B cell (primary cell): Measurements from ENCODE around the gene DNAH8. TPM values are rescaled to one million over a fixed set of nuclear protein-coding genes. Genes with fewer than 3 reads are reported as not detected.

Experiments
- ATAC-seq: fragments of 200-7000 bp; cut with Tn5 transposase; one replicate; pipeline ENCODE4 v1.10.0; 2021; ENCODE audit warnings: low read depth, mild to moderate bottlenecking, moderate number of reproducible peaks, moderate library complexity
- CTCF ChIA-PET: fragments of 350-600 bp; sonication (Branson Sonifier 250); formaldehyde crosslinking; loops from one replicate; lab custom pipeline; 2021; ENCODE audit warnings: antibody characterized with exemption, inconsistent platforms; lab: Charles Lee
- POLR2A ChIA-PET: fragments of 350-600 bp; sonication (Branson Sonifier 250); formaldehyde crosslinking; loops from one replicate; lab custom pipeline; 2021; ENCODE audit warnings: antibody characterized with exemption; lab: Charles Lee
- DNase-seq: peaks from one replicate; pipeline ENCODE4 v3.0.0; 2013
- H2AFZ ChIP-seq: 2 replicates; pipeline ENCODE4 v1.6.1; 2012; ENCODE audit warnings: mild to moderate bottlenecking, low read depth, low read length; ENCODE audit not compliant: insufficient read depth, poor library complexity, severe bottlenecking
- H3K27ac ChIP-seq, 2 donors: 1 replicate in 1 of 2; 2 replicates in 1 of 2; pipeline ENCODE4 v1.5.1; 2012 to 2013; ENCODE audit warnings: low read length in 2 of 2, mild to moderate bottlenecking in 2 of 2, moderate library complexity in 1 of 2
- H3K27me3 ChIP-seq, 4 experiments: fragments of 200-600 bp in 1 of 4; sonication (generic) in 1 of 4; replicated peaks in 1 of 4; 1 replicate in 2 of 4; 2 replicates in 2 of 4; pipeline versions ENCODE4 v1.6.1 to v1.7.0; 2013 to 2016; ENCODE audit warnings: low read length in 3 of 4, mild to moderate bottlenecking in 2 of 4, mixed read lengths in 1 of 4, moderate library complexity in 1 of 4; ENCODE audit not compliant: insufficient read depth in 4 of 4, control insufficient read depth in 3 of 4; ENCODE audit errors: control extremely low read depth in 1 of 4
- H3K36me3 ChIP-seq, 2 experiments: replicated peaks in 1 of 2; 1 replicate in 1 of 2; 2 replicates in 1 of 2; pipeline versions ENCODE4 v1.6.1 to v1.7.1; 2013; ENCODE audit warnings: low read length in 1 of 2; ENCODE audit not compliant: insufficient read depth in 2 of 2, control insufficient read depth in 1 of 2; ENCODE audit errors: control extremely low read depth in 1 of 2, extremely low read depth in 1 of 2
- H3K4me1 ChIP-seq, 2 donors: fragments of 200-600 bp in 1 of 2; sonication (generic) in 1 of 2; 1 replicate in 1 of 2; 2 replicates in 1 of 2; pipeline versions ENCODE4 v1.5.1 to v1.6.1; 2013 to 2017; ENCODE audit warnings: low read length in 2 of 2; ENCODE audit not compliant: control insufficient read depth in 2 of 2, insufficient read depth in 2 of 2
- H3K4me2 ChIP-seq: replicated peaks from 2 replicates; pipeline ENCODE3; 2012; ENCODE audit warnings: mild to moderate bottlenecking, low read depth, low read length; ENCODE audit not compliant: poor library complexity, severe bottlenecking
- H3K4me3 ChIP-seq, 5 experiments: fragments of 200-600 bp in 1 of 5; sonication (generic) in 1 of 5; 1 replicate in 3 of 5; 2 replicates in 2 of 5; pipeline versions ENCODE4 v1.5.1 to v1.7.0; 2011 to 2016; ENCODE audit warnings: low read length in 4 of 5, mild to moderate bottlenecking in 4 of 5, low read depth in 2 of 5, control low read depth in 1 of 5, moderate library complexity in 1 of 5; ENCODE audit not compliant: insufficient read depth in 1 of 5; ENCODE audit errors: control extremely low read depth in 1 of 5, extremely low read depth in 1 of 5
- H3K79me2 ChIP-seq: fragments of 200-600 bp; sonication (generic); one replicate; pipeline ENCODE4 v1.6.0; 2016; ENCODE audit warnings: low read length; ENCODE audit not compliant: control insufficient read depth, insufficient read depth
- H3K9ac ChIP-seq: fragments of 200-600 bp; sonication (generic); 2 replicates; pipeline ENCODE4 v1.6.1; 2017; ENCODE audit warnings: mild to moderate bottlenecking, low read length, moderate library complexity
- H3K9me3 ChIP-seq, 3 donors: one replicate each; pipeline versions ENCODE4 v1.6.1 to v1.7.1; 2013; ENCODE audit warnings: low read length in 2 of 3; ENCODE audit not compliant: control insufficient read depth in 2 of 3, insufficient read depth in 1 of 3; ENCODE audit errors: control extremely low read depth in 1 of 3
- H4K20me1 ChIP-seq: 2 replicates; pipeline ENCODE4 v1.6.0; 2012; ENCODE audit warnings: mild to moderate bottlenecking, low read length; ENCODE audit not compliant: insufficient read depth, control insufficient read depth, poor library complexity, severe bottlenecking
- H3K27ac Mint-ChIP-seq: one replicate; pipeline ENCODE4 v1.8.0; 2021; ENCODE audit warnings: mixed read lengths
- H3K27me3 Mint-ChIP-seq: one replicate; pipeline ENCODE4 v1.8.0; 2021; ENCODE audit warnings: mixed read lengths
- H3K4me1 Mint-ChIP-seq: one replicate; pipeline ENCODE4 v1.8.0; 2021; ENCODE audit warnings: mixed read lengths
- H3K4me3 Mint-ChIP-seq: one replicate; pipeline ENCODE4 v1.8.0; 2021; ENCODE audit warnings: mixed read lengths
- H3K9me3 Mint-ChIP-seq: one replicate; pipeline ENCODE4 v1.8.0; 2022; ENCODE audit warnings: mixed read lengths; ENCODE audit not compliant: insufficient read depth
- EZH2 ChIP-seq: IDR thresholded peaks from 2 replicates; pipeline ENCODE4 v1.6.1; 2012; ENCODE audit warnings: borderline replicate concordance, low read depth, mild to moderate bottlenecking, moderate library complexity, low read length; ENCODE audit not compliant: insufficient read depth, poor library complexity, severe bottlenecking
- WGBS: methylation state at CpG from one replicate; pipeline ENCODE4 v1.1.5; 2013; ENCODE audit warnings: missing lambda C conversion rate; ENCODE audit not compliant: insufficient coverage; 5-methylcytosine and 5-hydroxymethylcytosine counted together
- intact Hi-C: fragments of 100-400 bp; cut with micrococcal nuclease; formaldehyde crosslinking; loops from one replicate; pipeline ENCODE4 v1.10.0; 2022
- polyA plus RNA-seq: library from polyadenylated mRNA; depleted of rRNA; stranded (reverse); fragments of >200 nt; gene quantifications from 2 replicates; pipeline ENCODE4 v1.2.3, GENCODE V29; 2012
- total RNA-seq, 2 donors: library from RNA; stranded (reverse); fragments of 120-200 nt in 1 of 2; gene quantifications; 1 replicate in 1 of 2; 2 replicates in 1 of 2; pipeline versions ENCODE4 v1.2.3 to v1.2.4, GENCODE V29; 2013 to 2022
- TF ChIP-seq, protein P1 (sequence below): fragments of 200-600 bp; IDR thresholded peaks from one replicate; pipeline ENCODE4 v1.8.0; 2022; ENCODE audit warnings: antibody characterized with exemption, mild to moderate bottlenecking

The DNAH8 gene
- total and polyA plus RNA-seq, 2 donors (not counting 1 experiment from before 2014, with no cell fraction given) = 0.69 to 1.1 TPM

DNA sequence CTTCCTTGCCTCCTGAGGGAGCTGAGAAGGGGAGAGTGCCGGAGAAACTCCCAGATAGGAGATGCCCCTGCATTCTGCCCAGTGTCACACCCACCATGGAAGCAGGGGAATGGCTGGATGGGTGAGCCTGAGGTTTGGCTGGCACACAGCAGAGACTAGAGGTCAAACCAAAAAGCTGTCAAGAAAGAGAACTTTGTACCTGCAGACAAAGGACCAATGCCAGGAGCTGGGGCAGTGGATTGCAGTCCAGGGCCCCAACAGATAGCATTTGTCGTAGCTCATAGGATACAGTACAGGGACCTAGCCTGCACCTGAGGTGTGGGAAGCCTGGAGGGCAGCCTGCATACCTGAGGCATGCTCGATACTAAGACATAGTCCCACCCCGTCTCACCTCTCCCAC, 227.3 kb downstream of the DNAH8 start:
- H3K27me3 Mint-ChIP-seq = no peaks in the 10 kb centered on the region
- 88% methylated on average over 1 of the region's 4 CpGs for WGBS
- ATAC-seq = no peak
- ChIA-PET POLR2A (no interaction called here), CTCF (no interaction called here)
- no peak overlapping the region for H2AFZ ChIP-seq
- H3K4me3 ChIP-seq = no peak overlapping the region
- intact Hi-C loops = no loop called here
- no peak overlapping the region for H3K27ac Mint-ChIP-seq
- no peaks in the 10 kb centered on the region for H4K20me1 ChIP-seq
- H3K9me3 ChIP-seq = peaks cover 0 to 3% (median 0%) of the 10 kb centered on the region in 3 donors
- no peak overlapping the region for H3K9ac ChIP-seq
- H3K4me1 ChIP-seq = no peaks in the 10 kb centered on the region
- H3K36me3 ChIP-seq = no peaks in the 10 kb centered on the region
- TF ChIP-seq EZH2 = no peak
- TF ChIP-seq, protein P1, sequence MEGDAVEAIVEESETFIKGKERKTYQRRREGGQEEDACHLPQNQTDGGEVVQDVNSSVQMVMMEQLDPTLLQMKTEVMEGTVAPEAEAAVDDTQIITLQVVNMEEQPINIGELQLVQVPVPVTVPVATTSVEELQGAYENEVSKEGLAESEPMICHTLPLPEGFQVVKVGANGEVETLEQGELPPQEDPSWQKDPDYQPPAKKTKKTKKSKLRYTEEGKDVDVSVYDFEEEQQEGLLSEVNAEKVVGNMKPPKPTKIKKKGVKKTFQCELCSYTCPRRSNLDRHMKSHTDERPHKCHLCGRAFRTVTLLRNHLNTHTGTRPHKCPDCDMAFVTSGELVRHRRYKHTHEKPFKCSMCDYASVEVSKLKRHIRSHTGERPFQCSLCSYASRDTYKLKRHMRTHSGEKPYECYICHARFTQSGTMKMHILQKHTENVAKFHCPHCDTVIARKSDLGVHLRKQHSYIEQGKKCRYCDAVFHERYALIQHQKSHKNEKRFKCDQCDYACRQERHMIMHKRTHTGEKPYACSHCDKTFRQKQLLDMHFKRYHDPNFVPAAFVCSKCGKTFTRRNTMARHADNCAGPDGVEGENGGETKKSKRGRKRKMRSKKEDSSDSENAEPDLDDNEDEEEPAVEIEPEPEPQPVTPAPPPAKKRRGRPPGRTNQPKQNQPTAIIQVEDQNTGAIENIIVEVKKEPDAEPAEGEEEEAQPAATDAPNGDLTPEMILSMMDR = no peak
- H3K27me3 ChIP-seq = no peaks in the 10 kb centered on the region
- no peaks in the 10 kb centered on the region for H3K79me2 ChIP-seq
- no peak for DNase-seq
- H3K9me3 Mint-ChIP-seq = no peaks in the 10 kb centered on the region
- H3K4me1 Mint-ChIP-seq = no peaks in the 10 kb centered on the region
- H3K4me2 ChIP-seq = no peak overlapping the region
- no peak overlapping the region for H3K27ac ChIP-seq
- no peak overlapping the region for H3K4me3 Mint-ChIP-seq

DNA sequence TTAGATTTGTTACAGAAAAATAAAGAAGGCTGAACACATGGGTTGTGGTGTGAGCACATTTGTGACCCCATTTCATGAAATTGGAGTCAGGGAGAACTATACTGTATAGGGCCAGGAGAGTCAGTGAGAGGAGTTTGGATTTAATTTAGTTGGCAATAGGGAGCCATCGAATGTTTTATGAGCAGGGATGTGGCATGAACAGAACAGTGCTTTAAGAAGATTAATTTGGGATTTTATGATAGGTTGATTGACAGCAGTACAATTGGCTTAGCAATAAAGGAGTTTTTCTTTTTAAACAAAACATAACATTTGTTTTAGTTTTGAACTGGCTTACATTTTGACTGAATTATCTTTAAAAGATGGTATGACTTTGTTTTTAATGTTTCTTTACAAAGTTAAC, 227.9 kb downstream of the DNAH8 start:
- Histone ChIP-seq H4K20me1 (no peaks in the 10 kb centered on the region), H3K9me3 (peaks cover 0 to under 1% (median 0%) of the 10 kb centered on the region in 3 donors), H3K4me3 (no peak overlapping the region), H2AFZ (no peak overlapping the region), H3K27ac (no peak overlapping the region), H3K27me3 (no peaks in the 10 kb centered on the region), H3K4me2 (no peak overlapping the region), H3K36me3 (no peaks in the 10 kb centered on the region), H3K9ac (no peak overlapping the region), H3K79me2 (no peaks in the 10 kb centered on the region), H3K4me1 (no peaks in the 10 kb centered on the region)
- Mint-ChIP-seq H3K27me3 (no peaks in the 10 kb centered on the region), H3K4me3 (no peak overlapping the region), H3K27ac (no peak overlapping the region), H3K9me3 (no peaks in the 10 kb centered on the region), H3K4me1 (no peaks in the 10 kb centered on the region)
- no peak for TF ChIP-seq EZH2
- TF ChIP-seq, protein P1 = no peak
- 100% methylated on average over 1 of the region's 1 CpG for WGBS
- DNase-seq (no peak), ATAC-seq (no peak)
- ChIA-PET CTCF (no interaction called here), POLR2A (no interaction called here)
- intact Hi-C loops = no loop called here
